K562 (cell line): ENCODE measurements around the gene ALG12. TPM values are rescaled to one million over a fixed set of nuclear protein-coding genes. Genes with fewer than 3 reads are reported as not detected.

Experiments
- ATAC-seq: fragments of 200-7000 bp; cut with Tn5 transposase; 3 replicates; pipeline ENCODE4 v1.9.1; 2020; ENCODE audit warnings: moderate library complexity
- BruUV-seq: library from RNA; stranded (reverse); fragments of 400-500 nt; replicated peaks from 2 replicates; lab custom pipeline; 2021; lab: Mats Ljungman, UMichigan
- CTCF ChIA-PET: fragments of 300-600 bp; formaldehyde crosslinking; extraction: SDS; loops from one replicate; lab custom pipeline; 2021; ENCODE audit warnings: low intra/inter-chr PET ratio; lab: Yijun Ruan, JAX
- POLR2A ChIA-PET: fragments of 300-600, 350-650 bp; sonication (Branson Sonifier 250); formaldehyde crosslinking; extraction: SDS; loops from one replicate; lab custom pipeline; 2021; ENCODE audit warnings: antibody characterized with exemption, inconsistent platforms; lab: Yijun Ruan, JAX
- DNase-seq, 4 experiments: peaks; one replicate each; pipeline versions ENCODE4 v3.0.0 to v3.0.0-alpha.2; 2011 to 2018; ENCODE audit warnings: low spot score in 3 of 4, mixed read lengths in 3 of 4; ENCODE audit errors: extremely low read depth in 1 of 4
- FAIRE-seq: peaks from 2 replicates; lab custom pipeline; 2011; peaks lifted over from hg19 to GRCh38; lab: Jason Lieb, UNC
- H2AFZ ChIP-seq: 2 replicates; pipeline ENCODE4 v1.6.0; 2011; ENCODE audit warnings: low read depth, low read length, control low read depth, inconsistent platforms
- H3K27ac ChIP-seq: fragments of 200-600 bp; 3 replicates; pipeline ENCODE4 v1.8.0; 2011; ENCODE audit warnings: low read depth, mild to moderate bottlenecking, control low read depth, inconsistent platforms, low read length, moderate library complexity, mixed read lengths; ENCODE audit errors: extremely low read depth
- H3K27me3 ChIP-seq, 2 experiments: fragments of 300-600 bp in 1 of 2; 2 replicates in 1 of 2; 3 replicates in 1 of 2; pipeline versions ENCODE4 v1.6.0 to v1.8.0; 2011; ENCODE audit warnings: inconsistent platforms in 2 of 2, low read length in 2 of 2, mild to moderate bottlenecking in 1 of 2, mixed read lengths in 1 of 2, moderate library complexity in 1 of 2; ENCODE audit not compliant: control insufficient read depth in 2 of 2, insufficient read depth in 2 of 2
- H3K36me3 ChIP-seq: fragments of 300-600 bp; 3 replicates; pipeline ENCODE4 v1.8.0; 2011; ENCODE audit warnings: mild to moderate bottlenecking, low read length, inconsistent platforms; ENCODE audit not compliant: control insufficient read depth, insufficient read depth
- H3K4me1 ChIP-seq, 2 experiments: fragments of 200-600 bp in 1 of 2; replicated peaks in 1 of 2; 2 replicates in 1 of 2; 3 replicates in 1 of 2; pipeline versions ENCODE4 v1.5.1 to v1.8.0; 2011; ENCODE audit warnings: inconsistent platforms in 2 of 2, low read length in 2 of 2, mild to moderate bottlenecking in 1 of 2, mixed read lengths in 1 of 2, moderate library complexity in 1 of 2; ENCODE audit not compliant: control insufficient read depth in 2 of 2, insufficient read depth in 2 of 2
- H3K4me2 ChIP-seq: 2 replicates; pipeline ENCODE4 v1.6.1; 2011; ENCODE audit warnings: low read length, control low read depth, inconsistent platforms, mixed read lengths; ENCODE audit not compliant: insufficient read depth
- H3K4me3 ChIP-seq: fragments of 200-600 bp; sonication (generic), shearing (Covaris generic); 2 replicates; pipeline ENCODE4 v1.5.1; 2016; ENCODE audit warnings: control low read depth, inconsistent platforms
- H3K79me2 ChIP-seq: fragments of 200-600 bp; 3 replicates; pipeline ENCODE4 v1.8.0; 2011; ENCODE audit warnings: low read length, inconsistent platforms; ENCODE audit not compliant: control insufficient read depth, insufficient read depth
- H3K9ac ChIP-seq, 2 experiments: 2 replicates each; pipeline versions ENCODE4 v1.6.0 to v1.6.1; 2011; ENCODE audit warnings: low read depth in 2 of 2, low read length in 2 of 2, control low read depth in 1 of 2, inconsistent platforms in 1 of 2, mild to moderate bottlenecking in 1 of 2, mixed read lengths in 1 of 2; ENCODE audit not compliant: insufficient read depth in 1 of 2
- H3K9me1 ChIP-seq: one replicate; pipeline ENCODE4 v1.6.0; 2011; ENCODE audit warnings: inconsistent platforms, mild to moderate bottlenecking, low read length, moderate library complexity; ENCODE audit not compliant: control insufficient read depth, insufficient read depth
- H3K9me3 ChIP-seq: replicated peaks from 2 replicates; pipeline ENCODE4 v1.5.1; 2011; ENCODE audit warnings: low read depth, low read length, inconsistent platforms; ENCODE audit not compliant: control insufficient read depth, insufficient read depth
- H4K20me1 ChIP-seq: replicated peaks from 2 replicates; pipeline ENCODE4 v1.6.1; 2011; ENCODE audit warnings: low read length, inconsistent platforms, mixed read lengths; ENCODE audit not compliant: control insufficient read depth, insufficient read depth
- ELF2 ChIP-seq: fragments of 250-450 bp; sonication (Bioruptor Pico); IDR thresholded peaks from 2 replicates; pipeline ENCODE4 v1.5.0; 2021; ENCODE audit warnings: mild to moderate bottlenecking
- EP400 ChIP-seq: fragments of 450-650 bp; IDR thresholded peaks from 2 replicates; pipeline ENCODE4 v1.6.1; 2017; ENCODE audit warnings: antibody characterized with exemption, mild to moderate bottlenecking, moderate library complexity
- HINFP ChIP-seq: fragments of 450-650 bp; conservative IDR thresholded peaks from 2 replicates; pipeline ENCODE4 v1.6.1; 2016; ENCODE audit warnings: missing genetic modification characterization, low read depth, mild to moderate bottlenecking, control low read depth, missing compliant biosample characterization
- MAFF ChIP-seq: IDR thresholded peaks from 2 replicates; pipeline ENCODE4 v1.6.1; 2012; ENCODE audit warnings: low read length, improper control_type of control experiment
- MAX ChIP-seq: sonication (generic); formaldehyde crosslinking; IDR thresholded peaks from 2 replicates; pipeline ENCODE4 v1.9.0; 2022; ENCODE audit warnings: mild to moderate bottlenecking, missing genetic modification reagents
- NRF1 ChIP-seq, 2 experiments: fragments of 450-650 bp; IDR thresholded peaks in 1 of 2; conservative IDR thresholded peaks in 1 of 2; 2 replicates each; pipeline ENCODE4 v1.6.1; 2014; ENCODE audit warnings: mild to moderate bottlenecking in 2 of 2
- PHB2 ChIP-seq: fragments of 450-650 bp; IDR thresholded peaks from 2 replicates; pipeline ENCODE4 v1.6.1; 2017; ENCODE audit warnings: low read depth
- PURB ChIP-seq: sonication (generic); formaldehyde crosslinking; IDR thresholded peaks from 2 replicates; pipeline ENCODE4 v1.9.0; 2021; ENCODE audit warnings: low read depth, mild to moderate bottlenecking, missing genetic modification reagents
- SRSF3 ChIP-seq: fragments of 200-400 bp; formaldehyde crosslinking; IDR thresholded peaks from 2 replicates; pipeline ENCODE4 v1.6.1; 2016; ENCODE audit warnings: mild to moderate bottlenecking, low read length, moderate library complexity; ENCODE audit not compliant: insufficient read depth
- STAT5A ChIP-seq: IDR thresholded peaks from 2 replicates; pipeline ENCODE4 v1.6.1; 2012; ENCODE audit warnings: low read length, inconsistent platforms, borderline replicate concordance
- WHSC1 ChIP-seq: IDR thresholded peaks from one replicate; pipeline ENCODE4 v1.6.1; 2012; ENCODE audit warnings: low read length, control low read depth, inconsistent platforms
- ZNF133 ChIP-seq: fragments of 250-450 bp; sonication (Bioruptor Pico); IDR thresholded peaks from 2 replicates; pipeline ENCODE4 v1.4.0; 2020; ENCODE audit warnings: mild to moderate bottlenecking
- ZNF436 ChIP-seq: fragments of 250-450, 450-650 bp; sonication (Bioruptor Pico); formaldehyde crosslinking; IDR thresholded peaks from 2 replicates; pipeline ENCODE4 v1.7.0; 2020; ENCODE audit warnings: mild to moderate bottlenecking
- WGBS: fragments of 100-300 bp; shearing (Covaris generic); methylation state at CpG from one replicate; pipeline ENCODE4 v1.1.6; 2016; ENCODE audit warnings: low coverage, mixed read lengths; ENCODE audit not compliant: insufficient coverage; ENCODE audit errors: missing lambda C conversion rate; 5-methylcytosine and 5-hydroxymethylcytosine counted together
- in situ Hi-C: fragments of 300-500 bp; cut with MboI; formaldehyde crosslinking; loops from 4 replicates; pipeline ENCODE4 v1.15.0; 2018; ENCODE audit warnings: inconsistent platforms, mixed read lengths
- intact Hi-C: fragments of 100-400 bp; cut with micrococcal nuclease; formaldehyde crosslinking; loops from 2 replicates; pipeline ENCODE4 v1.14.2; 2022
- polyA plus RNA-seq, 8 experiments: library from polyadenylated mRNA; depleted of rRNA in 4 of 8; stranded (reverse) in 5 of 8; unstranded in 3 of 8; fragments of >200 nt; fragmentation: Nextera tagmentation in 2 of 8; fragmentation: Illumina TruSeq in 1 of 8; extraction: Ambion mirVana in 2 of 8; extraction: Trizol in 1 of 8; gene quantifications; 2 replicates each; pipeline versions ENCODE4 v1.2.1 to v1.2.3, GENCODE V29; 2011 to 2014; ENCODE audit warnings: inconsistent platforms in 1 of 8, missing spikeins in 1 of 8
- total RNA-seq, 7 experiments: library from RNA; depleted of rRNA in 6 of 7; stranded (reverse); fragments of >200 nt in 6 of 7; fragmentation: Illumina TruSeq in 2 of 7; extraction: Trizol in 2 of 7; gene quantifications; 2 replicates each; pipeline versions ENCODE4 v1.2.1 to v1.2.3, GENCODE V29; 2011 to 2021; ENCODE audit warnings: low replicate concordance in 1 of 7

ALG12 gene
- total and polyA plus RNA-seq, 9 of the 15 experiments (the other 6 are each of a cell fraction or from before 2014, with no cell fraction given), result 0.20 to 8.5 (median 3.4) TPM

GRCh38 chr22:49914256-49914655, 4.0 kb downstream of the ALG12 start:
- no peak for FAIRE-seq

GRCh38 chr22:49913446-49913845, 4.8 kb downstream of the ALG12 start:
- no peak for ATAC-seq
- in situ Hi-C loops, result loop anchor here (10.0 kb wide), 1 partner anchor 89 kb away; the partner anchor contains the start of gene BRD1

More at GRCh38 chr22:49914256-49914655, 4.0 kb downstream of the ALG12 start:
- WGBS, result 100% methylated on average over 2 of the region's 12 CpGs
- no peaks in the 10 kb centered on the region for H3K9me3 ChIP-seq
- ATAC-seq, result no peak
- H3K4me3 ChIP-seq, result no peak overlapping the region
- no TSS peak for BruUV-seq
- peak overlapping the region in 1 of 2 experiments; percentile 35; a peak in 1 of 4 replicates for H3K9ac ChIP-seq
- no peak for TF ChIP-seq PHB2
- TF ChIP-seq ZNF436 (CRISPR knock-in tag), result no peak
- TF ChIP-seq ZNF133 (CRISPR knock-in tag), result no peak
- ChIA-PET POLR2A (interaction anchor here (0.9 kb wide), 1 partner anchor 17 kb away, joined by 3 read pairs; no protein-coding TSS in a partner anchor), CTCF (no interaction called here)
- peaks cover 5 to 22% of the 10 kb centered on the region in 2 experiments; a peak in 4 of 5 replicates for H3K4me1 ChIP-seq
- peaks cover 7% of the 10 kb centered on the region; the same call in 2 of the 3 replicates for H3K36me3 ChIP-seq
- no peak overlapping the region for H2AFZ ChIP-seq
- DNase-seq, result no peak
- no peaks in the 10 kb centered on the region for H3K27me3 ChIP-seq
- in situ Hi-C loops, result loop anchor here (10.0 kb wide), 1 partner anchor 89 kb away; the partner anchor contains the start of gene BRD1
- H3K4me2 ChIP-seq, result no peak overlapping the region
- H3K79me2 ChIP-seq, result peaks cover 14% of the 10 kb centered on the region
- intact Hi-C loops, result no loop called here
- no peak overlapping the region for H3K27ac ChIP-seq
- no peaks in the 10 kb centered on the region for H3K9me1 ChIP-seq
- H4K20me1 ChIP-seq, result no peaks in the 10 kb centered on the region

More at GRCh38 chr22:49913446-49913845, 4.8 kb downstream of the ALG12 start:
- TF ChIP-seq MAX, result no peak
- no peak for TF ChIP-seq PURB
- no peak for TF ChIP-seq STAT5A
- no peak for TF ChIP-seq WHSC1
- no peak for TF ChIP-seq MAFF
- TF ChIP-seq SRSF3, result no peak
- no peak for TF ChIP-seq NRF1 (conservative IDR thresholded peaks at IDR 0.05 in 1 of 2, IDR thresholded peaks at IDR 0.05 in 1 of 2)
- no peak for TF ChIP-seq HINFP (tag)
- no peak for TF ChIP-seq EP400
- no peak for TF ChIP-seq ZNF133 (CRISPR knock-in tag)
- no peak for TF ChIP-seq ELF2 (CRISPR knock-in tag)
- WGBS, result 89% methylated on average over 6 of the region's 14 CpGs
- BruUV-seq, result no TSS peak
- no peak for FAIRE-seq
- Histone ChIP-seq H3K4me2 (no peak overlapping the region), H3K9me3 (no peaks in the 10 kb centered on the region), H2AFZ (no peak overlapping the region), H3K36me3 (peaks cover 7% of the 10 kb centered on the region; the same call in 2 of the 3 replicates), H3K4me3 (no peak overlapping the region), H4K20me1 (no peaks in the 10 kb centered on the region), H3K9ac (no peak overlapping the region), H3K27me3 (no peaks in the 10 kb centered on the region), H3K4me1 (peaks cover 3 to 15% of the 10 kb centered on the region in 2 experiments; a peak in 4 of 5 replicates), H3K27ac (no peak overlapping the region), H3K9me1 (no peaks in the 10 kb centered on the region), H3K79me2 (peaks cover 14% of the 10 kb centered on the region)
- ChIA-PET POLR2A (interaction anchor here (0.6 to 0.9 kb wide), 3 partner anchors 18 to 154 kb away, joined by 3 read pairs; no protein-coding TSS in a partner anchor), CTCF (no interaction called here)
- intact Hi-C loops, result no loop called here
- no peak for DNase-seq
